Hematopoietic multipotent progenitor cell treated with erythropoietin and hydrocortisone succinate and interleukin-3 and kit ligand, for 8 days (in vitro differentiated cells): Measurements from ENCODE around the gene SMARCD1.

Source experiments
- DNase-seq: peaks from one replicate; pipeline ENCODE4 v3.0.0-alpha.2; 2015

SMARCD1 gene

DNA sequence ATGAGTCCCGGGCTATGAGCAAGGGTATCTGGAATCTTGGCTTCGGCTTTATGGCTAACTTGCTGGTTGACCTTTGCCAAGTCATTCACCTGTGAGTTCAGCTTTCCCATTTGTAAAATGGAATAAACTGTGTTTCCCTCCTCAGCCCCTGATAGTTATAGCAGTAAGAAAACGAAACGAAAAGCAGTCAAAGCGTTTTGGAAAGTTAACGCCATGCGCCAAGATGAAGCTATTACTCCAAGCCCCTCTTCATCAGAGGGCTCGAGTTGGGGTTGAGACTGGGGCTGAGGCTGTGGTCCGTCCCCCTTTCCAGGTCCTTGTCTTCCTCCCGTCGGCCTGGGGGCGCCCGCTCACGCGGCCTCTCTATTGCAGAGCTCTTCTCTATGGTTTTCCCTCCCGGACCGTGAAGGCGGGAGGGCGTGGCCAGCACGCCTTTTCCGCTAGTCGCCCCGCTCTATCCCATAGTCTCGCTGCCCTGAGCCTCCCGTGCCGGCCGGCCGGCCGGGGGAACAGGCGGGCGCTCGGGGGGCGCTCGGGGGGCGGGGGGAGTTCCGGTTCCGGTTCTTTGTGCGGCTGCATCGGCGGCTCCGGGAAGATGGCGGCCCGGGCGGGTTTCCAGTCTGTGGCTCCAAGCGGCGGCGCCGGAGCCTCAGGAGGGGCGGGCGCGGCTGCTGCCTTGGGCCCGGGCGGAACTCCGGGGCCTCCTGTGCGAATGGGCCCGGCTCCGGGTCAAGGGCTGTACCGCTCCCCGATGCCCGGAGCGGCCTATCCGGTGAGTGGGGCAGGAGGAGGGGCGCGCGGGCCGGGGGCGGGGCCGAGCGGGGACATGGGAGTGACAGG is at the start of gene SMARCD1:
Gene SMARCD1, plus strand, starts transcription at position 568 of the 840 bp plus-strand sequence. Its CDS starts 28 bp downstream, at position 596.
- peak; percentile 93 for DNase-seq

DNA sequence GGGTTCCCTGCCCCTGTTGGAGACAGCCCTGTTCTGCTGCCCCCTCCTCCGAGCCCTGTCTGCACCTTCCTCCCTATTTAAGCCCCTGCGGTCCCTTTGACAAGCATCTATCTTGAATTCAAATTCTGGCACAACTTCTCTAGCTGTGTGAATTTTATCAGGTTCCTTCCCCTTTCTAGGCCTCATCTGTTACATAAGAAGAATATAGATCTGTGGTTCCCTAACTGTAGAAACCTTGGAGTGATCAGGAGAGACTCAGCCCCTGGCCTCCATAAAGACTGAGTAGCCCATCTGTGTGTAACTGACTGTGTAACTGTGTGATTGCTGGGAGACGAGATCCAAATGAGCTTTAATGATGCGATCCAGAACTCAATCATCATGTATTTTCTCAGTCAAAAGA is 46.8 kb upstream of the SMARCD1 start:
- DNase-seq = no peak

DNA sequence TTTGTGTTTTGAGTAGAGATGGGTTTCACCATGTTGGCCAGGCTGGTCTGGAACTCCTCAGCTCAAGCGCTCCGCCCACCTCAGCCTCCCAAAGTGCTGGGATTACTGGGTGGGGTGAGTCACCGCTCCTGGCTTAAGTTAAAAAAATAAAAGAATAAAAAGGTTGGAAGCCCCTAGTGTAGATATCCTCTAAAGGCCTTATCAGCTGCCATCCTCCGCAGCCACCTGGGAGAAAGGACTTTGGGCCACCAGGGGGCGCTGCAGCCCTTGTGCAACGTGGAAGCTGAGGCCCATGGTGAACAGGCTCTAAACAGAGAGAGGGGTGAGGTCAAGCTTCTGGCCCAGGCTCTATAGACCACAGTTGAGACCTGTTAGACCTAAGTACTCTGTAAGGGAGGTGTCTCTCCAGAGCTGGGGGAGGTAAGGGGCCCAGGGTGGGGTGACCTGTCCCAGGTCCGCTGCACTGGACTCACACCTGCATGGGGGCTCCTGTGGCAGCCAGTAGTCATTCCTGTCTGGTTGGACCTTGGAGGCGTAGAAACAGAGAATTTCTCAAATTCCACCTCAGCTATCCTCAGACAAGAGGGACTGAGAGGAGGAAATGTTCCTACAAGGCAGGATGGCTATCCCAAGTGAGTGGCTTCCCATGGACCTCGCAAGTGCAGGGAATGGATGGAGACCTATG is 45.8 kb upstream of the SMARCD1 start:
- peak; percentile 87 for DNase-seq

DNA sequence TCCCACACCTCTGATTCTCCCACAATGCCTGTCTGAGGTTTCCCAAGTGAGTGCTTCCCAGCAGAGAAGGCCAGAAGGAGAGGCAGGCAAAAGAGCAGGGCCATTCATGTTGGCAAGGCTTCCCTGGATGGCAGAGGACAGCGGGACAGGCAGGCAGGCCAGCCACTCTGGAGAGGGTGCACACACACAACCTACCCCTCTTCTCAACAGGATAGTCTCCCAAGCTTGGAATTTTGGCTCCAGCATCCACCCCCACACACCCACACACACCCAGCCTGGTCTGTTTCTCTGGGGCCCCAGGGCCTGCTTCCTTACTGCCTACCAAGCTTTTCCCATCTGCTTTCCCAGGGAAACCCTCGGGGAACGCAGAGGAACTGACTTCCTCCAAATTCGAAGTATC is 44.5 kb upstream of the SMARCD1 start:
- no peak for DNase-seq

DNA sequence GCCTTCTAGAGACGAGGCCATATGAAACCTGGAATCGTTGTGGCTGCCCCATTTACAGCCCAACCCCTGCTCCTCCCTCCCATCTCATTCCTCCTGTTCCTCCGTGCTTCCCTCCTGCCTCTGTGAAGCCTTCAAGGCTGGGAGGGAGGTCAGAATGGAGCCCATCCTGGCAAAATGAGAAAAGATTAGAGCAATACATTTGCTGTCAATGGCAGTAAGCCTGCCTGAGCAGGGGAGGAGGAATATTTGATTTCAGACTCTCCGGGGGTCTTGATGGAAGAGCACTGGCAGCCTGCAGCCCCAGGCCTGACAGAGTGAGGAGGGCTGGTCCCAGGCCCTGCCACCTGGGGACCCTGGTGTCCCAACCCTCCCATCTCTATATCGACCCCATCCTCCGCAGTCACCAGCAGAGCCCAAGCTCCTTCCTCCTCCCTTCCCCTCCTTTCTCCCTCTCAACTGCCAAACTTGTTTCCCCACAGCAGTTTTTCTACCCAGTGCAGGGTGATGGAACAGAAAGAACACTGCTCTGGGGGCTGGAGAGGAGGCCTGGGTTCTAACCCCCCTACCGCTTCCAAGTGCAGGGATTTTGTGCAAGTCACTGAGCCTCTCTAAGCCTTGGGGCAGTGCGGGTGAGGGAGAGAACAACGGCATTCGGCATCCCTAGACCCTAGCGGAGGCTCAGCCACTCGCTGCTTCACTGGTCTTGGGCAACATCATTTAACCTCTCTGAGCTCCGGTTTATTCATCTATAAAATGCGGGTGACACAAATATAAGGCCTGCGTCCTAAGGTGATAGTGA is 43.9 kb upstream of the SMARCD1 start:
- DNase-seq = no peak

DNA sequence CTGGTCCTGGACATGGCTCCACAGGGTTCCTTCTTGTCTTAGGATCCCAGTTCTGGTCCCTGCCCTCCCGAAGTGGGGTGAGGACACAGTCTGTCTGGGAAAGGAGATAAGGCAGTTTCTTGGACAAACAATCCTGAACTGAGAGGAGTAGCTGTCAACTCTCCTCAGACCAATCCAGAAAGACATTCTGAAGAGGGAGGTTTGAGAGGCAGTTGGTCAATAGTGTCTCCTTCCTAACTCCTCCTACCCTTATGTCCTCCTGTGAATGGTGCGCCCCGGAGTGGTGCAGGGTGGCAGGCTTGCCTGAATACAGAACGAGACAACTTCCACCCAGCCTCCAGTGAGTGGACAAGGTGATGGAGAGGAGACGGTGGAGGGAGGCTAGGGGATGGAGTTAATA is 43.2 kb upstream of the SMARCD1 start:
- no peak for DNase-seq

DNA sequence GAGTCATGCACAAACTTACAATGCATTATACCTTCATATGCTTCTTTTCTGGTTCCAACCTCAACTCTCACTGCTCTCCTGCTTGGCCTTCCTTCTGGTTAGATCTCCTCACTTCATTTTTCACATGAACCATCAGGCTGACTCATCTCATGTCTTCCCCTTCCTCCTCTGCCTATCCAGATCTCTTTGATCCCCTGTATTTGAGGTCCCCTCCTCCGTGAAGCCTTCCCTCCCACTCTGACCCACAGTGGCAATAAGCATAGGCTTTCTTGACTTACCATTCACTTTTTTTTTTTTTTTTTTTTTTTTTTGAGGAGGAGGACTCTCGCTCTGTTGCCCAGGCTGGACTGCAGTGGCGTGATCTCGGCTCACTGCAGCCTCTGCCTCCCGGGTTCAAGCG is 42.4 kb upstream of the SMARCD1 start:
- no peak for DNase-seq

DNA sequence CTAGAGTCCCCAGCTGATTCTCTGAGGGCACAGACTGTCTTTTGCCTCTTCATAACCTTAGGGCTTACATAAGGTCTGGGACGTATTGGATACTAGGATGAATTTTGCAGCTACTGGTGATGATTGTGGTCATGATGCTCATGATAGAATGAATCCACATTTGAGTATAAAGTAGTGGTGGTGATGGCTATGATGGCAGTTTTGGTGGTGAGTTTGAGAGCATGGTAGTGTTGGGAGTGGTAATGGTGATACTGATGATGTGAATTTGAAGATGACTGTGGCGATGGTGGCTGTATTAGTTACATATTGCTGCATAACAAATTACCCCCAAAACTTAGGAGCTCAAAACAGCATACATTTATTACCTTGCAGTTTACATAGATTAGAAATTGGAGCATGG is 41.8 kb upstream of the SMARCD1 start:
- DNase-seq = no peak

DNA sequence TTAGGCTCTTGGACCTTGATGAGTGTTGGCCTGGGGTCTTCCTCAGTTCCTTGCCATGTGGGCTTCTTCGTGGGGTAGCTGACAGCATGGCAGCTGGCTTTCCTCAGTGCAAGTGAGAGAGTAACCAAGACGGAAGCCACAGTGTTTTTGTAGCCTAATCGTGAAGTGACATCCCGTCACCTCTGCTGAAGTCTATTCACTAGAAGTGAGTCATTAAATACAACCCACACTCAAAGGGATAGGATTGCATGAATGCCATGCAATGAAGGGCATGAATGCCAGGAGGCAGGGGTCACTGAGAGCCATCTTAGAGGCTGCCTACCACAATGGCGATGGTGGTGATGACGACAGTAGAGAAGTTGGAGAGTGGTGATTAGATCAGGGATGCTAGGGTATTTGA is 41.3 kb upstream of the SMARCD1 start:
- no peak for DNase-seq

DNA sequence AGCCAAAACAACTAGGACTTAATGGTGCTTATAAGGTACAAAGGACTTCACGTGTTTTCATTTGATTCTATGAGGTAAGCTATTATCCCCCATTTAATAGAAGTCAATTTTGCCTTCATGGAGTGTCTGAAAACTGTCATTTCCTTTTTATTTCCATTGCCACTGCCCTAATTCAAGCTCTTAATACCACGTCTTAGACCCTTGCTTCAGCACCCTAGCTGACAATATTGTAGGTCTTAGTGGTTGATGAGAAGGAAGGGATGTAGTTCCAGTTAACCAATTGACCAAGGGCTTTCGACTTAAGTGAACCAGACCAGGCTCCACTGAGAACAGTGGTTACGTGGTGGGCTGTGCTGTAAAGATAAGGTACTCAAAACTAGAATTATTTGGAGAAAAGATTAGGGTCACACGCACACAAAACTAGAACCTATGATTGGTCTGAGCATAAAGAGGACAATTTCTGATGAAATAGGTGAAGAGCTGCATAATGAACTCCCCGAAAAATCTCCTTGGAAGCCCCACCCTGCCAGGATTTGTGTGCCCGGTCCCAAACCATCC is 37.4 kb upstream of the SMARCD1 start:
- DNase-seq = peak; percentile 84

DNA sequence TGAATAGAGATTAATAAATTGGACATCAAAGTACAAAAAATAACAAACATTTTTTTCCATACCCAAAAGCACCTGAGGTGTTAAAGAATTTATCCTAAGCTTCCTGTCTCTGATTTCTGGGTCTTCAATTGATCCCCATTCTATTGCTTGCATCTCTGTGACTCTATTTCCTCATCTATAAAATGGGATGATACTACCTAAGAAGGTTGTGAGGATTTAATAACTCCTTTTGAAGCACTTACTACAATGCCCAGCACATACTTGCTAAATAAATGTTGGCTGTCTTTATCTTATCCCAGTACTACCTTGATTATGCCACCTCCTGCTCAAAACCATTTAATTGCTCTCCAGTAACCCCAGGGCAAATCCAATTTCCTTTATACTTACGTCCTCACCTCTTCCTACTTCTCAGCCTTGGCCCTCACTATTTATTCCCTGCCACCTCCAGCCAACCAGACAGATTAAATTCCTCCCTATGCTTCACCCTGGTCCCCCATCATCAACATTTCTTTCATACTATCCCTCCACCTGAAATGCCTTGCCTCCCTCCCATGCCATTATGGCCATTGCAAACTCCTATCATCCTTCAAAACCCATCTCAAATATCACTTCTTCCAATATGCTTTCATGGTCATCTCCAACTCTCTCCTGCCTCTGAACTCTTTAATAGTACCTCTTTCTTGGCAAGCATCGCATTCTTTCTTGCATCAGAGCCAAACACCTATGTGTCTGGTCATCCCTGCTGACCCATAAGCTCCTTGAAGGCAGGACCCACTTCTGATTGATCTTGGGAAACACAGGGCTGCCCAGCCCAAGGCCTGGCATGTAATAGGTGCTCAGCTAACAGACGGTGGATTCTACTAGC is 35.7 kb upstream of the SMARCD1 start:
- no peak for DNase-seq

DNA sequence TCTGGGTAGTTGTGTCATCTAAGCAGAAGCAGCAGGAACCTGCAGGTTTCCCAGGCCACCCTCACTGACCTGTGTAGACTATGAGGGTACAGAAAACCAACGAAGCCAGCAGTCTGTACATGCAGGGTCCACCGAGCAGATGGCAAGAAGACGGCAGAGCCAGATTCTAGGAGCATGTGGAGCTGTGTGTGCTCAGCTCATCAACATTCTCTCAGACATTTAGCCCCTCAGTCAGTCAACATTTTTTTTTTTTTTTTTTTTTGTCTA is 35.1 kb upstream of the SMARCD1 start:
- DNase-seq = no peak

DNA sequence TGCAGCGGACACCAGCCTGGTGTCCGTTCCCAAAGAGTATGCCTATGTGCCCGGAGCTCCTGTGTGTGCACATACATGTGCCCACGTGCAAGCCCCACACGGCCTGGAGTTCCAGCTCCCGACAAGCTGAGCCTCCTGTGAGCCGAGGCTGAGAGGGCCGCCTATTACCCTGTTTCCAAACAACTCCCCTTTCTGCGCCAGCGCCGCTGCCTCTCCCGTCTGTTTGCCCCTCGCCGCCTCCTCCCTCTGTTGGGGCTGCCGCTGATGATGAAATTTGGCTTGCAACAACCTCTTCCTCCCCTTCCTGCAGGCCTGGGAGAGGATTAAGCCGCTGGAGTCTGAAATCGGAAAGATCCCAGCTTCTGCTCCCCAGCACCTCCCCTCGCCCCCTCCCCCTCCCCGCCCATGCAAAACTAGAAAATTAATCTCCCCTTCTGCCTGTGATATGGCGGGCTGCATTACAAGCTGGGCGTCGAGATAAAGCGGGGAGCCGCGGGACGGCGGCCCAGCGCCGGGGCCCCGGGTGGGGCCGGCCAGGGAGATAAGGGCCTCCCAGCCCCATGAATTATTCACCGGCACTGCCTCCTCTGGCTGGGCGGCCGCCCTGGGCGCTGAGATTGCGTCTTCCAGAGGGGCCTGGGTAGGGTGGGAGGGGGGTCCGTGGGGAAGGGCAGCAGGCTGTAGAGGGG is 34.6 kb upstream of the SMARCD1 start:
- DNase-seq = peak; percentile 95

DNA sequence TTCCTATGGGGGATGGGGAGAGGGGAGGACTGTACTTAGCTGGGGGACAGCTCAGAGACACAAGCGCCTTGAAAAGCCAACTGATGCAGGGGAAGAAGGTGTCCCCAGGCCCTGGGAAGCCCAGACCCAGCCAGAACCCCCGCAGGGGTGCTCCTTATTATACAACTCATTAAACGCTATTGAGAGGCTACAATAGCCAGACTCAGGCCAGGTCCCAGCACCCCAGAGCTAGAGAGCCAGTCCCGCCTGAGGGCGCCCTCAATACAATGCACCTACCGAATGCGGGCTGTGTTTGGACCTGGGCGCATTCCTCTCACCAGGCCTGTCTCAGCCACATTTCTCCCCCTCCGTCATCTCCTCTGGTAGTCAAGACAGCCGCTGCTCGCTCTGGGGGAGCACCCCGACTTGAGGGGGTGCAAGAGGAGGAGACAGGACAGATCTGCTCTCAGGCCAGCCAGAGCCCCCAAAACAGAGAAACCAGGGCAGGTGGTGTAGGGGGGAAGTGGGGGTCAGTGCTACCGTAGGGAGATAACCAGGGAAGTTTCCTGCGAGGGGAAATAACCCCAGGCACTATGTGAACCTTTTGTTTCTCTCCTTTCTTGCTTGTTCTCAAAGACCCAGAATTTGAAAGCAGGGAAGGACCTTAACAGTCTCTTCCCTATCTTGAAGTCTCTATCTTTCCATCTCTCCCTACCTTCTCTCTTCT is 33.9 kb upstream of the SMARCD1 start:
- DNase-seq = no peak

DNA sequence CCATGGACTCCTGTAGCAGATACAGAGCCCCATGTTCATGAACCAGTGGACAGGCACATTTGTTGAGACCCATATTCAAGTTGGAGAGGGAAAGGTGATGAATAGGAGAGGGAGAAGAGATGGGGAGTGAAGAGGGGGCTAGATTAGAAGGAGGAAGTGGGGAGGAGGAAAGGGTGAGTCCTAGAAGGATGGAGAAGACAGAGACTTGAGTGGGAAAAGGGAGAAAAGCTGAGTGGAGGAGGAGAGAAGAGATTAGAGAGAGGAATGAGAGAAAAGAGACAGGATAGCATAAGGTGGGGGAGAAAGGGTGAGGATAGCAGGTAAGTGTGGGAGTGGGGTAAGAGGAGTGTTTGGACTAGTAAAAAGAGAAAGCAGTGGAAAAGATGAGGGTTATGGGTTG is 32.6 kb upstream of the SMARCD1 start:
- no peak for DNase-seq

DNA sequence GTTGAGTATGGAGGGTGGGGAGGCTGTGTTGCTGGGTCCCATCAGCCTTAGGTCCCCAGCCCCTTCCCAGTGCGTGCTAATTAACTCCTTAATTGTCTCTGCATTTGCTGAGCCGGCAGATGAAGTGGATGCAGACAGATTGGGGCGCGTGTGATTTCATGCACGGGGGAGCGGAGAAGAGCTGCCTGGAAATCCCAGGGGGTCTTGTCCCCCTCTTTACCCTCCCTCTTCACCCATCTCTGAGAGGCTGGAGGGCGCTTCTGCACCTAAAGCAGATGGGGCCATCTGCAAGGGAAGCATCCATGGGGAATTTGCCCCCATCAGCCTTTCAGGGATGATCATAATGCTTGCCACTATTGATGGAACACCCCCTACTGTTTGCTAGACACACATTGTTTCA is 32.2 kb upstream of the SMARCD1 start:
- DNase-seq = no peak

DNA sequence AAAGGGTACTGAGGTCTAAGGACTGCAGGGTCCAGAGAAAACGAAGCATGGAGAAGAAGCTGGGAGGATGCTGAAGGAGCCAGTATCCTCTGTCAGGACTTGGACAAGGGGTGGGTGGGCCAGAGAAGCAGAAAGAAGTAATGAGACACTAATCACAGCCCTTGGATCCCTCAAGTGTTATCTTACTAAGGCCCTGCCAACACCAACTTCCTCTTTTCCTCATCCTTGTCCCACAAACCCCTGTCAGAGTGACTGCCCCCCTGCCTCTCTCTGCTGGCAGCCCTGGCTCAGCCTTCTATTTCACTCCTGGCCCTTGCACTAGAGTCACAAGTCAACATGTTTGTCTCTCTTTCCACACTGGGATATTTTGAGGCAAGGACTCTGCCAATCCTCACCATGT is 31.6 kb upstream of the SMARCD1 start:
- DNase-seq = no peak

DNA sequence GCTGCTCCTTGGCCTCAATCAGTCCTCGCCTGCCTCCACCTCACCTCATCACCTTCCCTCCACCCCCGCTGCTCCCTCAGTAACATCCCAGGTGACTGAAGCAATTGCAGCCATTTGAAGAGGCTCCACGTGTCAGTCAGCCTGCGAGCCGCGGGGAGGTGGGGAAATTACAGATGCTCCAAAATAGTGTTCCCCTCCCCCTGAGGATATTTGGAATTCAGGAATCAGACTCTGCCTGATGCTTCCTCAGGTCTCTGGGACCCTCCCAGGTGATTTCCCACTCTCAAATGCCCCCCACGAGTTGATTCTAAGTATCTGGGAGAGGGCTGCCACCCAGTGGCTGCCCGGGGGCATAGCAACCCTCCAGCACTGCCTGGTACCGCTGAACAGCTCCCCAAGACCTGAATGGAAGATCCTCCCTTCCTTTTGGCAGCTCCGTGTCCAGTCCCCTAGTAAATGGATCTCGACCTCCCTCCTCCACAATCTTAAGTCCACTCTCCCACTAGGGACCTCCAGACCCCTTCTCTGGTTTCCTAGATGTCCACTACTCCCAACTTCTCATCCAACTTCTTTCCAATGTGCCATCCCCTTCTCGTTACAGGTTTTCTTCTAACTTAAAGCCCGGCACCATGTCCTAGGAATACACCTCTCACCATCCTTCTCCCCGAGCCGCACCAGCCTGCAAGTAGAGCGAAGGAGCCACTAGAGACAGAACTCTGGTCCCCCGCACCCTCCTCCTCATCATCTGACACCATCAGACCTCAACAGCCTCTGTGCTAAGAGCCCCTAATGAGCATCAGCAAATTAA is 29.1 kb upstream of the SMARCD1 start:
- peak; percentile 64 for DNase-seq

DNA sequence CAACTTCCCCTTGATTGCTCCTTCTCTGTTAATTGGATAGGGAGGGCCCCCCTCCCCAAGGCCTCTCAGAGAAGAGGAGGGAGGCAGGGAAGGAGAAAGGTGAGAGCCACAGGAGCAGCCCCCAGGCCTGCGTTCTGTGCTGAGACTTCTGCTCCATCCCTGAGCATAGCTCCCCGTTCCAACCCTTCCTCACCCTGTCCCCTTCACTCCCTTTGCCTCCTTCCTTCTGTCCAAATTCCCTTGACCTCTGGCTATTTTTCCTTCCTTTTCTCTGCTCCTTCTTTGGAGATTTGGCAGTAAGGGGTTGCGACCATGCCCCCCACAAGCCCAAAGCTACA is 28.5 kb upstream of the SMARCD1 start:
- DNase-seq = no peak

DNA sequence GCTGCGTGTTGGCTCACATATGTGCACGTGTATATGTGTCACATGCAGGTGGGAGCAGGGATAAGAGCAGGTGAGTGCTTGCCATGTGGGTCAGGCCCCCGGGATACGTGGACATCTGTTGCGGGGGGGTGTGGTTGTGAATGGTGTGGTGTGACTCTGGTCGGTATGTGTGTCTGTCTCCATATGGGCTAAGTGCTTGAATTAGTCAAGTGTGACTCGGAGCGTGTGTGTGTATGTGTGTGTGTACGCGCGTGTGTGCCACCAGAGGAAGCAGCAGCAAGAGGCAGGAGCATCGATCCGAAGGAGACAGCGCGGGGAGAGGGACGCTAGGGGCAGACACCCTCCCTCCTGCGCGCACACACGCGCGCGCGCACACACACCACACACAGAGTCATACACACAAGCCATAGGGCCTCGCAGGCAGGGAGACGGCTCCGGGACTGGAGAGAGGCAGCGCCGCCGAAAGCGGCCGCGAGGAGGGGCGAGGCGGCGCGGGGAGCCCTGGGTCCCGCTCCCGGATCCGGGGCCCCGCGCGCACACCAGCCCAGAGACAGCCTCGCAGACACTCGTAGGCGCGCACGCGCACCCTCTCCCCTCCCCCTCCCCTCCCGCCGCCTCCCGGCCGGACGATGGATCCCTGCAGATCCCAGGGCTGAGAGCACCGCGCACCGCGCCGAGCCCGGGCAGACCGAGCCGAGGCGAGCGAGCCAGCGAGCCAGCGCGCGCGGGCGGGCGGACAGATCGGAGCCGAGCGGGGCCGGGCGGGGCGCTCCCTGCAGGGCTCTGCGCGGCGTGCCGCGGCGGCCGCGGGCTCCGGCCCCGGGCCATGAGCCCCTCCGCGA is 27.9 kb upstream of the SMARCD1 start, which contains the start of gene ASIC1:
Gene ASIC1, plus strand, starts transcription at position 597 of the 842 bp plus-strand sequence. CDS start 1,171 bp downstream, outside the sequence.
- DNase-seq = no peak
